ENCODE results near the gene THSD7B.

- no peak for TF ChIP-seq CTCF (IDR thresholded peaks at IDR 0.05)
- TF ChIP-seq EZH2 (IDR thresholded peaks at IDR 0.05): no peak
Measured at GRCh38 chr2:137251045-137251444, 485.7 kb downstream of the THSD7B start.

All from neural progenitor cell (in vitro differentiated cells).